Right lobe of liver (tissue), 6 donors: Measurements from ENCODE around the gene TMEM201. TPM values are rescaled to one million over a fixed set of nuclear protein-coding genes. Genes with fewer than 3 reads are reported as not detected.

Experiments
- ATAC-seq, 4 donors: fragments of 200-7000 bp; cut with Tn5 transposase; one replicate each; pipeline ENCODE4 v1.9.1; 2020; ENCODE audit warnings: mild to moderate bottlenecking in 4 of 4, moderate library complexity in 4 of 4
- DNase-seq, 3 donors: peaks; one replicate each; pipeline ENCODE4 v3.0.0-alpha.2; 2020
- H3K27ac ChIP-seq, 3 donors: fragments of 200-600 bp; one replicate each; pipeline ENCODE4 v1.8.0; 2022
- H3K27me3 ChIP-seq, 2 donors: fragments of 200-600 bp; one replicate each; pipeline ENCODE4 v1.8.0; 2022
- H3K36me3 ChIP-seq, 4 donors: fragments of 200-600 bp; sonication (generic) in 1 of 4; one replicate each; pipeline versions ENCODE4 v1.5.1 to v1.8.0; 2017 to 2022; ENCODE audit warnings: control low read depth in 1 of 4
- H3K4me1 ChIP-seq, 4 donors: fragments of 200-600 bp; sonication (generic) in 1 of 4; one replicate each; pipeline versions ENCODE4 v1.5.1 to v1.8.0; 2017 to 2022; ENCODE audit warnings: control low read depth in 1 of 4
- H3K4me3 ChIP-seq, 3 donors: fragments of 200-600 bp; one replicate each; pipeline ENCODE4 v1.8.0; 2022
- H3K9me3 ChIP-seq, 4 donors: fragments of 200-600 bp; sonication (generic) in 1 of 4; one replicate each; pipeline versions ENCODE4 v1.5.1 to v1.8.0; 2017 to 2022; ENCODE audit warnings: control low read depth in 1 of 4
- POLR2A ChIP-seq: fragments of 450-650 bp; IDR thresholded peaks from one replicate; pipeline ENCODE4 v1.6.1; 2017; ENCODE audit warnings: antibody characterized with exemption, mild to moderate bottlenecking
- WGBS: methylation state at CpG from one replicate; pipeline ENCODE4 v1.1.6; 2018; ENCODE audit warnings: low coverage, low lambda C conversion rate; ENCODE audit not compliant: insufficient coverage; ENCODE audit errors: missing lambda C conversion rate; 5-methylcytosine and 5-hydroxymethylcytosine counted together
- intact Hi-C, 2 donors: fragments of 100-400 bp; cut with DNase I; formaldehyde crosslinking; loops; one replicate each; pipeline versions ENCODE4 v1.11.2 to v1.14.1; 2022
- total RNA-seq, 6 experiments: library from RNA; depleted of rRNA in 2 of 6; stranded (reverse); fragments of >200 nt in 2 of 6; fragmentation: NEBNext Ultra II Directional in 3 of 6; extraction: Animal tissue kit (Norgen Biotek cat#: 25700) in 3 of 6; gene quantifications; one replicate each; pipeline versions ENCODE4 v1.1.0 to v1.2.4, GENCODE V29; 2016 to 2023
- TF ChIP-seq, protein P1 (sequence below), 4 donors: fragments of 200-600 bp in 3 of 4; fragments of 450-650 bp in 1 of 4; IDR thresholded peaks; one replicate each; pipeline versions ENCODE4 v1.5.1 to v1.8.0; 2016 to 2022; ENCODE audit warnings: antibody characterized with exemption in 4 of 4, mild to moderate bottlenecking in 2 of 4
- donor health status: DM: no; HTN: yes; CAD: no.
- donor health status: DM: no; HTN: no; CAD: no.
- donor health status: DM: no; HTN: no; CAD: no.
- donor health status: DM: no; HTN: yes; CAD: no.
- donor health status: DM: no; HTN: yes; CAD: no.

The TMEM201 gene
- total RNA-seq, 6 experiments from 2014 or later: 1.6 to 5.8 (median 3.0) TPM

- H3K4me1 ChIP-seq: peaks cover 0 to 7% (median 0%) of the 10 kb centered on the region in 4 donors
- ATAC-seq (no peak), DNase-seq (no peak)
- no peaks in the 10 kb centered on the region for H3K9me3 ChIP-seq
- TF ChIP-seq, protein P1, sequence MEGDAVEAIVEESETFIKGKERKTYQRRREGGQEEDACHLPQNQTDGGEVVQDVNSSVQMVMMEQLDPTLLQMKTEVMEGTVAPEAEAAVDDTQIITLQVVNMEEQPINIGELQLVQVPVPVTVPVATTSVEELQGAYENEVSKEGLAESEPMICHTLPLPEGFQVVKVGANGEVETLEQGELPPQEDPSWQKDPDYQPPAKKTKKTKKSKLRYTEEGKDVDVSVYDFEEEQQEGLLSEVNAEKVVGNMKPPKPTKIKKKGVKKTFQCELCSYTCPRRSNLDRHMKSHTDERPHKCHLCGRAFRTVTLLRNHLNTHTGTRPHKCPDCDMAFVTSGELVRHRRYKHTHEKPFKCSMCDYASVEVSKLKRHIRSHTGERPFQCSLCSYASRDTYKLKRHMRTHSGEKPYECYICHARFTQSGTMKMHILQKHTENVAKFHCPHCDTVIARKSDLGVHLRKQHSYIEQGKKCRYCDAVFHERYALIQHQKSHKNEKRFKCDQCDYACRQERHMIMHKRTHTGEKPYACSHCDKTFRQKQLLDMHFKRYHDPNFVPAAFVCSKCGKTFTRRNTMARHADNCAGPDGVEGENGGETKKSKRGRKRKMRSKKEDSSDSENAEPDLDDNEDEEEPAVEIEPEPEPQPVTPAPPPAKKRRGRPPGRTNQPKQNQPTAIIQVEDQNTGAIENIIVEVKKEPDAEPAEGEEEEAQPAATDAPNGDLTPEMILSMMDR (IDR thresholded peaks at IDR 0.05): no peak
- no peak for TF ChIP-seq POLR2A
- peaks cover 0 to 12% (median 3%) of the 10 kb centered on the region in 4 donors for H3K36me3 ChIP-seq
- intact Hi-C loops: no loop called here
- 94% methylated on average over 7 of the region's 10 CpGs for WGBS
- H3K27ac ChIP-seq: no peak overlapping the region
- H3K4me3 ChIP-seq: no peak overlapping the region
- H3K27me3 ChIP-seq: no peaks in the 10 kb centered on the region
Measured at GRCh38 chr1:9599741-9600140, 11.0 kb downstream of the TMEM201 start.

DNA sequence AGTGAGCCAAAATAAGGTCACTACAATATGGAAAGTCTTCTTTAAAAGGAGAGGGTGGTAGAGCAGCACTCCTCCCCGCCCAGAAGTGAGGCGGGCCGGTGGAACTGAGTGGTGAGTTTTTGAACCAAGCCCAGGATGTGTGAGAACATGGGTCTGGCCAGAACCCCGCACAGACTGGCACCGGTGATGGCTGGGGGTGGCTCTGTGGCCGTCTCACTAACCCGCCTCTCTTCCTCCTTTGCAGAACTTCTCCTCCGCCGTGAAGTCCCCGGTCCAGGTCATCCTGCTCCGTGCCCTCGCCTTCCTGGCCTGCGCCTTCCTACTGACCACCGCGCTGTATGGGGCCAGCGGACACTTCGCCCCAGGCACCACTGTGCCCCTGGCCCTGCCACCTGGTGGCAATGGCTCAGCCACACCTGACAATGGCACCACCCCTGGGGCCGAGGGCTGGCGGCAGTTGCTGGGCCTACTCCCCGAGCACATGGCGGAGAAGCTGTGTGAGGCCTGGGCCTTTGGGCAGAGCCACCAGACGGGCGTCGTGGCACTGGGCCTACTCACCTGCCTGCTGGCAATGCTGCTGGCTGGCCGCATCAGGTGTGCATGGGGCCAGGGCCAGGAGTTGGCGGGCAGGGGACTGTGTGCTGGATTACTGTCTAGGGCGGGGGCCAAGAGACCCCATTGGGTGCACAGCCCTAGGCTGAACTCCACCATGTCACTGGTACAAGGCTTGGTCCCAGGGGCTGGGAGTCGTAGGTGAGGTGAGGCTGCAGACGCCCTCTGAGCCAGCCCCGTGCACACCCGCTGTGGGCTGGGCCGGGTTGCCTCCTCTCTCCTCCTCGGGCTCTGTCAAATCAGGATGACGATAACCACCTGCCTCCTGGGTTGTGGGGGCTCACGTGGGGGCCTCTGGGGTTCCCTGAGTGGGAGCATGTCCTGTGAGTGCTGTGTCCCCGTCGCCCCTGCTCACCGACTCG, 12.4 kb downstream of the TMEM201 start:
- DNase-seq (no peak), ATAC-seq (no peak)
- TF ChIP-seq POLR2A: no peak
- TF ChIP-seq, protein P1 (IDR thresholded peaks at IDR 0.05): no peak
- Histone ChIP-seq H3K9me3 (no peaks in the 10 kb centered on the region), H3K4me3 (no peak overlapping the region), H3K27ac (no peak overlapping the region), H3K36me3 (peaks cover 0 to 12% (median 3%) of the 10 kb centered on the region in 4 donors), H3K4me1 (peaks cover 0 to 5% (median 0%) of the 10 kb centered on the region in 4 donors), H3K27me3 (no peaks in the 10 kb centered on the region)
- intact Hi-C loops: no loop called here
- 100% methylated on average over 4 of the region's 39 CpGs for WGBS

DNA sequence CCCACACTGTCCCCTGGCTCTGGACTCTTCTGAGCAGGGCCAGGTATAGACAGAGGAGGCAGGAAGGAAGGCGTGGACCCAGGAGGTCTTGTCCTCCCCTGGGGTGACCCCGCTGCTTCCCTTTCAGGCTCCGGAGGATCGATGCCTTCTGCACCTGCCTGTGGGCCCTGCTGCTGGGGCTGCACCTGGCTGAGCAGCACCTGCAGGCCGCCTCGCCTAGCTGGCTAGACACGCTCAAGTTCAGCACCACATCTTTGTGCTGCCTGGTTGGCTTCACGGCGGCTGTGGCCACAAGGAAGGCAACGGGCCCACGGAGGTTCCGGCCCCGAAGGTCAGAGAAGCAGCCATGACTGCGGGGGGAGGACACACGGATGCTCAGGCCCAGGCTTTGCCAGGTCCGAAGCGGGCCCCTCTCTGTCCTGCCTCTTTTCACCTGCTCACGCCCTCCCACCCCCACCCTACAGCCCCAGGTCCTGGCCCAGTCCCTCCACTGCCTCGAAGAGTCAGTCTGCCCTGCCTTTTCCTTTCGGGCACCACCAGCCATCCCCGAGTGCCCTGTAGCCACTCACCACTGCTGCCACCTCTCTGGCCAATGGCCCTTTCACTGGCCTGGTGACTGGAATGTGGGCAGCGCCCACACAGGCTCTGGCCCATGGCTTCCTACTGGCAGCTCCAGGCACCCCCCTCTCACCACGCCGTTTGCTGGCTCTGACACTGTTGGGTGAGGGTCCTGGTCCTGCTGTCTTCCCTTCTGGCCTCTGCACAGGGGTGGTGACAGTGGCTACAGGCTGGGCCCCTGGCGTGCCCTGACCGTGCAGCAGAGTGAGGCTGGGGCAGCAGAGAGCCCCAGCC, 13.5 kb downstream of the TMEM201 start:
- 92% methylated on average over 2 of the region's 26 CpGs for WGBS
- intact Hi-C loops: no loop called here
- ATAC-seq: no peak
- H3K27me3 ChIP-seq: no peaks in the 10 kb centered on the region
- no peak for TF ChIP-seq POLR2A
- TF ChIP-seq, protein P1 (IDR thresholded peaks at IDR 0.05): no peak
- H3K27ac ChIP-seq: no peak overlapping the region
- H3K36me3 ChIP-seq: peaks cover 0 to 12% (median 3%) of the 10 kb centered on the region in 4 donors
- H3K4me1 ChIP-seq: no peaks in the 10 kb centered on the region
- no peak overlapping the region for H3K4me3 ChIP-seq
- no peaks in the 10 kb centered on the region for H3K9me3 ChIP-seq
- DNase-seq: no peak

DNA sequence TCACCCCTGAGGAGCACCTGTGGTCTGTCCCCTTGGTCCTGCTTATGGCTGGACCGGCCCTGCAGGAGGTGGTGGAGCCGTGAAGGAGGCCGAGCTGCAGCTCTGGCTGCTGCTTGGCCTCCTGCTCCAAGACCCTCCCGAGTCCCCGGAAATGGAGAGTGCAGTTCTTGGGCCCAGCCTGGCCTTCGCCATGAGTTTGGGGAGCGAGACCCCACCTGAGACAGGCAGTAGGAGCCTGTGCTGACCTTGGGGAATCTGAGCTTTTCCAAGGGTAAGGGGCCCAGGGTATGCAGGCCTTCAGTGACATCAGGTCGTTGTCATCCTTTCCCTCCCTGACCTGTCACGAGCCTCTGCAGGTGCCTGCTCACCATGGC, 14.1 kb downstream of the TMEM201 start:
- intact Hi-C loops: no loop called here
- peaks cover 0 to 12% (median 3%) of the 10 kb centered on the region in 4 donors for H3K36me3 ChIP-seq
- H3K27me3 ChIP-seq: no peaks in the 10 kb centered on the region
- no peaks in the 10 kb centered on the region for H3K9me3 ChIP-seq
- H3K4me3 ChIP-seq: no peak overlapping the region
- ATAC-seq: no peak
- no peak for TF ChIP-seq POLR2A
- TF ChIP-seq, protein P1 (IDR thresholded peaks at IDR 0.05): no peak
- no peak for DNase-seq
- H3K27ac ChIP-seq: no peak overlapping the region
- no peaks in the 10 kb centered on the region for H3K4me1 ChIP-seq
- no CpG with 5 or more reads among the region's 9 CpGs for WGBS
